Measurements from ENCODE around the gene OPN5. TPM values are rescaled to one million over a fixed set of nuclear protein-coding genes. Genes with fewer than 3 reads are reported as not detected.

OPN5 gene
- total and polyA plus RNA-seq, 4 donors: 0.12 TPM; not detected in 3

- Histone ChIP-seq H3K4me1 (ENCODE audit: control insufficient read depth in 5 of 5, insufficient read depth in 5 of 5, low read length in 5 of 5) (no peaks in the 10 kb centered on the region), H3K9ac (ENCODE audit: insufficient read depth in 1 of 2, low read length in 2 of 2) (no peak overlapping the region), H3K27ac (ENCODE audit: low read depth in 1 of 2, low read length in 1 of 2) (no peak overlapping the region), H3K4me3 (no peak overlapping the region), H3K27me3 (ENCODE audit: control insufficient read depth in 3 of 3, insufficient read depth in 3 of 3, low read length in 2 of 3) (no peaks in the 10 kb centered on the region), H3K36me3 (ENCODE audit: control insufficient read depth in 4 of 4, insufficient read depth in 4 of 4, low read length in 4 of 4) (no peaks in the 10 kb centered on the region), H3K9me3 (ENCODE audit: control insufficient read depth in 4 of 4, insufficient read depth in 3 of 4, low read length in 3 of 4) (no peaks in the 10 kb centered on the region)
- 55 to 83% methylated on average over 1 of the region's 1 CpG for WGBS, 2 donors
- DNase-seq: no peak
- TF ChIP-seq CTCF (IDR thresholded peaks at IDR 0.05; ENCODE audit: control extremely low read depth, extremely low read depth): no peak
- no peak for ATAC-seq (ENCODE audit: insufficient read depth, low FRiP score)
Measured at GRCh38 chr6:47759364-47759763, 22.5 kb upstream of the OPN5 start.

GRCh38 chr6:47762502-47762901 is 19.3 kb upstream of the OPN5 start:
- Histone ChIP-seq H3K9ac (ENCODE audit: insufficient read depth in 1 of 2, low read length in 2 of 2) (no peak overlapping the region), H3K27me3 (ENCODE audit: control insufficient read depth in 3 of 3, insufficient read depth in 3 of 3, low read length in 2 of 3) (no peaks in the 10 kb centered on the region), H3K27ac (ENCODE audit: low read depth in 1 of 2, low read length in 1 of 2) (no peak overlapping the region), H3K9me3 (ENCODE audit: control insufficient read depth in 4 of 4, insufficient read depth in 3 of 4, low read length in 3 of 4) (peaks cover 0 to 4% (median 0%) of the 10 kb centered on the region in 4 donors), H3K4me3 (no peak overlapping the region), H3K36me3 (ENCODE audit: control insufficient read depth in 4 of 4, insufficient read depth in 4 of 4, low read length in 4 of 4) (no peaks in the 10 kb centered on the region), H3K4me1 (ENCODE audit: control insufficient read depth in 5 of 5, insufficient read depth in 5 of 5, low read length in 5 of 5) (no peaks in the 10 kb centered on the region)
- no peak for TF ChIP-seq CTCF (IDR thresholded peaks at IDR 0.05; ENCODE audit: control extremely low read depth, extremely low read depth)
- 94 to 95% methylated on average over 3 of the region's 3 CpGs for WGBS, 2 donors
- ATAC-seq (ENCODE audit: insufficient read depth, low FRiP score) (no peak), DNase-seq (no peak)

GRCh38 chr6:47766445-47766844 is 15.4 kb upstream of the OPN5 start:
- H3K4me3 ChIP-seq: no peak overlapping the region
- WGBS, 2 donors: 94 to 100% methylated on average over 3 of the region's 3 CpGs
- H3K4me1 ChIP-seq (ENCODE audit: control insufficient read depth in 5 of 5, insufficient read depth in 5 of 5, low read length in 5 of 5): no peaks in the 10 kb centered on the region
- no peak for DNase-seq
- H3K9ac ChIP-seq (ENCODE audit: insufficient read depth in 1 of 2, low read length in 2 of 2): no peak overlapping the region
- peaks cover 0 to 4% (median 0%) of the 10 kb centered on the region in 4 donors for H3K9me3 ChIP-seq (ENCODE audit: control insufficient read depth in 4 of 4, insufficient read depth in 3 of 4, low read length in 3 of 4)
- no peak overlapping the region for H3K27ac ChIP-seq (ENCODE audit: low read depth in 1 of 2, low read length in 1 of 2)
- H3K36me3 ChIP-seq (ENCODE audit: control insufficient read depth in 4 of 4, insufficient read depth in 4 of 4, low read length in 4 of 4): no peaks in the 10 kb centered on the region
- ATAC-seq (ENCODE audit: insufficient read depth, low FRiP score): no peak
- TF ChIP-seq CTCF (IDR thresholded peaks at IDR 0.05; ENCODE audit: control extremely low read depth, extremely low read depth): no peak
- no peaks in the 10 kb centered on the region for H3K27me3 ChIP-seq (ENCODE audit: control insufficient read depth in 3 of 3, insufficient read depth in 3 of 3, low read length in 2 of 3)

GRCh38 chr6:47767102-47767501 is 14.7 kb upstream of the OPN5 start:
- DNase-seq (no peak), ATAC-seq (ENCODE audit: insufficient read depth, low FRiP score) (no peak)
- Histone ChIP-seq H3K9ac (ENCODE audit: insufficient read depth in 1 of 2, low read length in 2 of 2) (no peak overlapping the region), H3K4me1 (ENCODE audit: control insufficient read depth in 5 of 5, insufficient read depth in 5 of 5, low read length in 5 of 5) (no peaks in the 10 kb centered on the region), H3K9me3 (ENCODE audit: control insufficient read depth in 4 of 4, insufficient read depth in 3 of 4, low read length in 3 of 4) (peaks cover 0 to 4% (median 0%) of the 10 kb centered on the region in 4 donors), H3K4me3 (no peak overlapping the region), H3K36me3 (ENCODE audit: control insufficient read depth in 4 of 4, insufficient read depth in 4 of 4, low read length in 4 of 4) (no peaks in the 10 kb centered on the region), H3K27me3 (ENCODE audit: control insufficient read depth in 3 of 3, insufficient read depth in 3 of 3, low read length in 2 of 3) (no peaks in the 10 kb centered on the region), H3K27ac (ENCODE audit: low read depth in 1 of 2, low read length in 1 of 2) (no peak overlapping the region)
- 48 to 57% methylated on average over 1 of the region's 1 CpG for WGBS, 2 donors
- TF ChIP-seq CTCF (IDR thresholded peaks at IDR 0.05; ENCODE audit: control extremely low read depth, extremely low read depth): no peak
